PC-9 (cell line): ENCODE data around the gene TMEM63C. TPM values are rescaled to one million over a fixed set of nuclear protein-coding genes. Genes with fewer than 3 reads are reported as not detected.

Experiments used
- BruUV-seq: library from RNA; stranded (reverse); fragments of 400-500 nt; replicated peaks from 2 replicates; lab custom pipeline; 2021; lab: Mats Ljungman, UMichigan
- CTCF ChIA-PET: fragments of 300-600 bp; sonication (Branson Sonifier 250); formaldehyde crosslinking; loops from one replicate; lab custom pipeline; 2022; ENCODE audit warnings: antibody characterized with exemption; lab: Charles Lee
- POLR2A ChIA-PET: fragments of 300-600 bp; sonication (Branson Sonifier 250); formaldehyde crosslinking; loops from one replicate; lab custom pipeline; 2022; ENCODE audit warnings: antibody characterized with exemption; ENCODE audit not compliant: unreplicated experiment; lab: Charles Lee
- DNase-seq, 2 experiments: peaks; one replicate each; pipeline versions ENCODE4 v3.0.0 to v3.0.0-alpha.2; 2015 to 2022; ENCODE audit warnings: mixed read lengths in 1 of 2
- H2AFZ ChIP-seq: fragments of 200-600 bp; sonication (generic); 2 replicates; pipeline ENCODE4 v1.8.1; 2017; ENCODE audit warnings: antibody characterized with exemption
- H3F3A ChIP-seq: fragments of 200-600 bp; sonication (generic); 2 replicates; pipeline ENCODE4 v1.8.1; 2017; ENCODE audit warnings: antibody characterized with exemption, mild to moderate bottlenecking, low read depth; ENCODE audit not compliant: insufficient read depth
- H3K27ac ChIP-seq: fragments of 200-600 bp; sonication (generic); 2 replicates; pipeline ENCODE4 v1.6.1; 2016; ENCODE audit warnings: mixed run types
- H3K27me3 ChIP-seq: fragments of 200-600 bp; sonication (generic); 2 replicates; pipeline ENCODE4 v1.6.1; 2016; ENCODE audit warnings: low read depth, mixed run types; ENCODE audit not compliant: insufficient read depth
- H3K36me3 ChIP-seq: fragments of 200-600 bp; sonication (generic); 2 replicates; pipeline ENCODE4 v1.6.1; 2016; ENCODE audit warnings: low read depth, mixed run types
- H3K4me1 ChIP-seq: fragments of 200-600 bp; sonication (generic); replicated peaks from 2 replicates; pipeline ENCODE4 v1.6.1; 2016; ENCODE audit warnings: mixed run types; ENCODE audit not compliant: insufficient read depth
- H3K4me2 ChIP-seq: fragments of 200-600 bp; sonication (generic); 2 replicates; pipeline ENCODE4 v1.6.1; 2017; ENCODE audit warnings: mixed run types
- H3K4me3 ChIP-seq: fragments of 200-600 bp; sonication (generic); 2 replicates; pipeline ENCODE4 v1.6.1; 2016; ENCODE audit warnings: mixed run types
- H3K79me2 ChIP-seq: fragments of 200-600 bp; sonication (generic); 2 replicates; pipeline ENCODE4 v1.6.1; 2017; ENCODE audit warnings: low read depth, mixed run types
- H3K9me2 ChIP-seq: fragments of 200-600 bp; sonication (generic); 2 replicates; pipeline ENCODE4 v1.8.1; 2017; ENCODE audit warnings: mild to moderate bottlenecking; ENCODE audit not compliant: insufficient read depth
- H3K9me3 ChIP-seq: fragments of 200-600 bp; sonication (generic); 2 replicates; pipeline ENCODE4 v1.8.1; 2016; ENCODE audit warnings: low read depth; ENCODE audit not compliant: insufficient read depth
- H4K20me1 ChIP-seq: fragments of 200-600 bp; sonication (generic); 2 replicates; pipeline ENCODE4 v1.8.1; 2017; ENCODE audit not compliant: insufficient read depth
- EZH2 ChIP-seq: fragments of 200-600 bp; sonication (generic); IDR thresholded peaks from 2 replicates; pipeline ENCODE4 v1.8.0; 2017; ENCODE audit warnings: antibody characterized with exemption, low read depth
- intact Hi-C: fragments of 100-400 bp; cut with micrococcal nuclease; formaldehyde crosslinking; loops from one replicate; pipeline ENCODE4 v1.10.0; 2022; ENCODE audit not compliant: unreplicated experiment
- total RNA-seq: library from RNA; stranded (reverse); gene quantifications from 2 replicates; pipeline ENCODE4 v1.2.3, GENCODE V29; 2021
- TF ChIP-seq, protein P1 (sequence below): fragments of 200-600 bp; sonication (generic); conservative IDR thresholded peaks from 2 replicates; pipeline ENCODE4 v1.6.1; 2017; ENCODE audit warnings: mixed run types, antibody characterized with exemption, mild to moderate bottlenecking, moderate library complexity

TMEM63C gene
- total RNA-seq, 1 experiment from 2014 or later: 2.2 TPM

DNA sequence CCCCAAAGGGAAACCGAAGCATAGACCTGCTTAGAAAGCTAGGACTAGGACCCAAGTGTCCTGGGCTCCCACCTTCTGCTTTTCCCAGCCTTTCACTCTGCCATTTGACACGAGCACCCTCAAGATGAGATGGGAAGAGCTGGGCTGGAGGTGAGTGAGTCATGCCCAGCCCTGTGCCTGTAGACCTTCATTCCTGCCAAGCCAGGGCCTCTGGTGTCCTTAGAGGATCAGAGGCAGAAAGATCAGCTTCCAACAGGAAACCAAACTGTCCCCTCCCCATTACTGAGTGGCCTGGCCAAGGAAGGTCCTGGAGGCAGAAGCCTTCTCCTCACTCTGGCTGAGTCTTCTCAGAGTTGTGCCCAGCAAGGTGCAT, 3.5 kb downstream of the TMEM63C start:
- CTCF ChIA-PET: no interaction called here
- H3K9me3 ChIP-seq: no peaks in the 10 kb centered on the region
- TF ChIP-seq, protein P1, sequence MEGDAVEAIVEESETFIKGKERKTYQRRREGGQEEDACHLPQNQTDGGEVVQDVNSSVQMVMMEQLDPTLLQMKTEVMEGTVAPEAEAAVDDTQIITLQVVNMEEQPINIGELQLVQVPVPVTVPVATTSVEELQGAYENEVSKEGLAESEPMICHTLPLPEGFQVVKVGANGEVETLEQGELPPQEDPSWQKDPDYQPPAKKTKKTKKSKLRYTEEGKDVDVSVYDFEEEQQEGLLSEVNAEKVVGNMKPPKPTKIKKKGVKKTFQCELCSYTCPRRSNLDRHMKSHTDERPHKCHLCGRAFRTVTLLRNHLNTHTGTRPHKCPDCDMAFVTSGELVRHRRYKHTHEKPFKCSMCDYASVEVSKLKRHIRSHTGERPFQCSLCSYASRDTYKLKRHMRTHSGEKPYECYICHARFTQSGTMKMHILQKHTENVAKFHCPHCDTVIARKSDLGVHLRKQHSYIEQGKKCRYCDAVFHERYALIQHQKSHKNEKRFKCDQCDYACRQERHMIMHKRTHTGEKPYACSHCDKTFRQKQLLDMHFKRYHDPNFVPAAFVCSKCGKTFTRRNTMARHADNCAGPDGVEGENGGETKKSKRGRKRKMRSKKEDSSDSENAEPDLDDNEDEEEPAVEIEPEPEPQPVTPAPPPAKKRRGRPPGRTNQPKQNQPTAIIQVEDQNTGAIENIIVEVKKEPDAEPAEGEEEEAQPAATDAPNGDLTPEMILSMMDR: no peak
- TF ChIP-seq EZH2: no peak
- H3K36me3 ChIP-seq: no peaks in the 10 kb centered on the region
- no peak overlapping the region for H3K4me2 ChIP-seq
- no peak overlapping the region for H3K27ac ChIP-seq
- H3K9me2 ChIP-seq: no peaks in the 10 kb centered on the region
- peaks cover 74% of the 10 kb centered on the region for H3K27me3 ChIP-seq
- H4K20me1 ChIP-seq: peaks cover 7% of the 10 kb centered on the region
- POLR2A ChIA-PET: interaction anchor here (0.6 kb wide), 1 partner anchor 54 kb away, joined by 6 read pairs; no protein-coding TSS in a partner anchor
- no peak overlapping the region for H2AFZ ChIP-seq
- H3K79me2 ChIP-seq: no peaks in the 10 kb centered on the region
- H3K4me3 ChIP-seq: no peak overlapping the region
- intact Hi-C loops: no loop called here
- H3K4me1 ChIP-seq: no peaks in the 10 kb centered on the region
- no TSS peak for BruUV-seq
- DNase-seq: peak in 1 of 2 experiments; percentile 51
- H3F3A ChIP-seq: no peaks in the 10 kb centered on the region

DNA sequence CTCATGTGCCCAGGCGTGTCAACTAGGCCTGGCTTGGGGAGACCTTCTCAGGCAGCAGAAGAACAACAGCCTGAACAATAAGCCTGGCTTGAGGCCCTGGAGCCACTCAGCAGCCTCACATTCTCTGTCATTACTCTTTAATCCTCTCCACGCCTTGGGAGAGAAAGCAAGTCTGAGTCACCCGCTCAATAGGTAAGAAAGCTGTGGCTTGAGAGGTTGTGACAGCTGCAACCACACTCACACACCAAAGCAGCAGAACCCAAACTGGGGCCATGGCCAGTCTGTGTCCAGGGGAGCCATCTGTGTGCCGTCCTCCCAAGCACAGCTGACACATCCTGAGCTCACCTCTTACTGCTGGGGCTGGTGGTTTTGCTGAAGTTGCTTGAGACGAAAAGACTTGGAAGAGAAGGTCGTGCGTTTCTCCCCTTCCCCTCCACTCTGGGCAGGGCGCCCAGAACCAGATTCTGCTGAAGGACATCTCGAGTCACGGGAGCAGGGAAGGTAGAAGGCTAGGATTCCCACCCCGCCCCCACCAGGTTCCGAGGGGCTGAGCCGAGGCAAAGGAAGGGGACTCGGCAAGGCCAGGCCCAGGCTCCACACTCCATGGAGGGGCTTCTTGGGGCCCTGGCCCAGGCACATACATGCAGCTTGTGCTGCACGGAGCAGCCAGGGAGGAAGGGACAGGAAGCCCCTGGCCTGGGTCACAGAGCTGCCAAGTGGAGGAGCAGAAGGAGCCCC, 5.5 kb downstream of the TMEM63C start:
- Histone ChIP-seq H3K27ac (no peak overlapping the region), H3K36me3 (no peaks in the 10 kb centered on the region), H3K9me2 (no peaks in the 10 kb centered on the region), H3K27me3 (peaks cover 73% of the 10 kb centered on the region), H3K4me3 (no peak overlapping the region), H3F3A (no peaks in the 10 kb centered on the region), H4K20me1 (peaks cover 13% of the 10 kb centered on the region), H3K79me2 (no peaks in the 10 kb centered on the region), H2AFZ (no peak overlapping the region), H3K9me3 (no peaks in the 10 kb centered on the region), H3K4me2 (no peak overlapping the region), H3K4me1 (no peaks in the 10 kb centered on the region)
- TF ChIP-seq EZH2: no peak
- TF ChIP-seq, protein P1: no peak
- ChIA-PET CTCF (interaction anchor here (0.6 kb wide), 2 partner anchors 38 to 92 kb away, joined by 3 to 6 read pairs; no protein-coding TSS in a partner anchor), POLR2A (interaction anchor here (0.6 to 0.7 kb wide), 2 partner anchors 623 to 1876 kb away, joined by 3 read pairs; no protein-coding TSS in a partner anchor)
- DNase-seq: peak; percentile 64 to 72
- intact Hi-C loops: no loop called here
- BruUV-seq: no TSS peak

- POLR2A ChIA-PET: interaction anchor here (0.7 kb wide), 1 partner anchor 1876 kb away, joined by 3 read pairs; no protein-coding TSS in a partner anchor
- H2AFZ ChIP-seq: no peak overlapping the region
- H3F3A ChIP-seq: no peaks in the 10 kb centered on the region
- no peak overlapping the region for H3K27ac ChIP-seq
- no peak overlapping the region for H3K4me3 ChIP-seq
- H4K20me1 ChIP-seq: peaks cover 13% of the 10 kb centered on the region
- H3K36me3 ChIP-seq: no peaks in the 10 kb centered on the region
- H3K27me3 ChIP-seq: peaks cover 73% of the 10 kb centered on the region
- no peak overlapping the region for H3K4me2 ChIP-seq
- CTCF ChIA-PET: no interaction called here
- no peaks in the 10 kb centered on the region for H3K79me2 ChIP-seq
- DNase-seq: no peak
- H3K4me1 ChIP-seq: no peaks in the 10 kb centered on the region
- no peaks in the 10 kb centered on the region for H3K9me2 ChIP-seq
- intact Hi-C loops: no loop called here
- TF ChIP-seq EZH2: no peak
- TF ChIP-seq, protein P1: no peak
- no TSS peak for BruUV-seq
- H3K9me3 ChIP-seq: no peaks in the 10 kb centered on the region
Measured at GRCh38 chr14:77187649-77188012, 6.0 kb downstream of the TMEM63C start.
